CD4-positive, alpha-beta T cell treated with Interleukin-1 beta for 1 hour (primary cell): ENCODE data around the gene PRKCSH.

Source experiments
- DNase-seq, 2 donors: peaks; one replicate each; pipeline ENCODE4 v3.0.0-alpha.2; 2020 to 2022

The PRKCSH gene

GRCh38 chr19:11479090-11479897 lies 43.9 kb downstream of the PRKCSH start:
- peak; percentile 9 to 25 for DNase-seq

GRCh38 chr19:11479898-11480714 lies 44.7 kb downstream of the PRKCSH start:
- no peak for DNase-seq

GRCh38 chr19:11480715-11481533 lies 45.5 kb downstream of the PRKCSH start, which contains the start of gene ELAVL3:
Gene ELAVL3, minus strand, starts transcription at chr19:11481046. Its CDS starts 438 bp downstream, at chr19:11480608.
- DNase-seq = no peak

- DNase-seq = peak; percentile 71 to 72
These were observed 46.3 kb downstream of the PRKCSH start for GRCh38 chr19:11481534-11482383.

GRCh38 chr19:11482384-11483050 lies 47.1 kb downstream of the PRKCSH start:
- peak; percentile 88 to 89 for DNase-seq

DNA sequence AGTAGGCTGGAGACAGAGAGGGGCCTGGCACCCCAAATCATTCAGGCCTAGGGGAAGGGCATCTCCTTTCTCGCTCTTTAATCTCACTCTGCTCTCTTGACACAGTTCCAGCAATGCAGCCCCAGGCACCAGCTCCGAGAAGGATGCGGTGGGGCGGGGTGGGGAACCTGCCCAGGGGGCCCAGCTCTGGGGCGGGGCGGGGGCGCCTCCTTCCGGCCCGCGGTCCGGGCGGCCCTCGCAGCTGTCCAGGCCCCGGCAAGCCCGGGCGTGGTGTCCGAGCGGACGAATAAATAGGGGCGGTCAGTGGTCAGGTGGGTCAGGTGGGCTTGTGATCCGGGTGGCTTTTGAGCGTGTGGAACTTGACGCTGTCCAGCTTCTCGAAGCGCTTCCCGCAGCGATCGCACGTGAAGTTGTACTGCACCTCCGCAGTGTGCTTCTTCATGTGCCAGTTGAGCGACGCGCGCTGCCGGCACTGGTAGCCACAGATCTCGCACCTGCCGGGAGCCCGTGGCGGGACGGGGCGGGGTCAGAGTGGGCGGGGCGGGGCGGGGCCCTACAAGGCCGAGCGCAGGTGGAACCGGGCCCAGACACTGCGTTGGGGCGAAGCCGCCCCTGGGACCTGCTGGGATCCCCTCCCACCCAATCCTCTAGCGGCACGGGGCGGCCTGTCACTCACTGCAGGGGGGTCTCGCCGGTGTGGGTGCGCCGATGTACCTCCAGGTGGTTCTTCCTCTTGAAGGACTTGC lies 48.1 kb downstream of the PRKCSH start:
- no peak for DNase-seq

GRCh38 chr19:11485245-11485837 lies 49.9 kb downstream of the PRKCSH start:
- DNase-seq = no peak

DNA sequence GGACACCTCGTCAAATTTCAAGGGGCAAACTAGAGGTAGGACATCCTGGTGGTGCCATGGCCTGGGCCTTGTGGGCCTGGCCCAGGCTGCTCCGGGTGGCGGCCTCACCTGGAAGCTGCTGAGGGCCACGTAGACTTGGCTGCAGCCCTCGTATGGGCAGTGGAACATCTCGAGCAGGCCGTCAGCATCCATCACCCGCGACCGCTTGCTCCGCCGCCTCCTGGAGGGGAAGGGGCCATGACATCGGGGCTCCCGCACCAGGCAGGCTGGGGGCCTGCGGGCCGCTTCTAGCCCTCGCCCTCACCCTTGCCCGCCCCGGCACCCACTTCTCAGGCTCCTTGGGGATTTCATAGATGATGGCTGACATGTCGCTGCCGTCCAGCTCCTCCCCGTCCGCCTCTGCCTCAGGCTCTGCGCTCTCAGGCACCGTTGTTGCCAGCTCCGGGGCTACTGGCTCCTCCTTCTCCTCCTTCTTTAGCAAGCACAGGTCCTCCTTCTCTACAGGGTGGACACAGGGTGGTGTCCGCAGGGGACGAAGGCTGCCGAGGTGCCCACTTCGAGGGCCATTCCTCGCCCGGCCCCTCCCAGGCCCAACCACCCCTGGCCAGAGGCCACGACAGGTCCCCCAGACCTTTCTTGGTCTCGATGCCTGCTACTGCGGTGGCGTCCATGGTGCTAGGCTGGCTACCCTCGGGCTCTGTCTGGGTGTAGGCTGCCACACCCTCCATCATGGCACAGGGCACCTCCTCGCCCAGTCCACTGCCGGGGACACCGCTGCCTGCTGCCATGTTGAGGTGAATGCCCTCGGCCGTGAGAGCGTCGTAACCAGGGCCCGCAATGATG lies 51.4 kb downstream of the PRKCSH start:
- no peak for DNase-seq

- DNase-seq = no peak
These were observed 53.9 kb downstream of the PRKCSH start for GRCh38 chr19:11489378-11489777.

DNA sequence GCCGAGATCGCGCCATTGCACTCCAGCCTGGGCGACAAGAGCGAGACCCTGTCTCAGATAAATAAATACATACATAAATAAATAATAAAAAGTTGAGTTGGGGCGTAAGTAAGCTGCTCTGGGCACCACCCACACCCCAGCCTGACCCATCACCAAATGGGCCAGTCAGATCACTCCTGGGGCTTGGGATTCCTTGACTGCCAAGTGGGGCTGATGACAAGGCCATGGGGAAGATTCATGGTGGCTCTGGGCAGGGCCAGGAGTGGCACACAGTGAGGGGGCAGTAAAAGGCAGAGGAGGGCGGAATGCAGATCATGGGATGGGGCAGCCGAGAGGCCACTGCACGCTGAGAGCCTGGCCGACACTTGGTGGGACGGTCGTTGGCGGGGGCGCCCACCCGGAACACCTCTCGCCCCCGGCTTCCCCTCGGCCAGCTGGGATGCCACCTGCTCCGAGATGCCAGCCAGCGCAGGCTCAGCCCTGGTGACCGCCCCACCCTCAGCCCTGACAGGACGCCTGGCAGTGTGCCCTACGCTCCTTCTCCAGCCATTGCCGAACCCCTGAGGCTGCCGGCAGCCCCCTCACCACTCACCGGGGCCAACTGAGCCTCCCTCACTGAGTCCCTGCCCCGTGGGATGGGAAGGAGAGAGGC lies 59.3 kb downstream of the PRKCSH start:
- no peak for DNase-seq

GRCh38 chr19:11495481-11495880 lies 60.0 kb downstream of the PRKCSH start:
- no peak for DNase-seq

- DNase-seq = no peak
These were observed 60.5 kb downstream of the PRKCSH start for GRCh38 chr19:11495885-11496284.

- DNase-seq = peak; percentile 58 to 65
These were observed 61.1 kb downstream of the PRKCSH start for GRCh38 chr19:11496391-11497163.

DNA sequence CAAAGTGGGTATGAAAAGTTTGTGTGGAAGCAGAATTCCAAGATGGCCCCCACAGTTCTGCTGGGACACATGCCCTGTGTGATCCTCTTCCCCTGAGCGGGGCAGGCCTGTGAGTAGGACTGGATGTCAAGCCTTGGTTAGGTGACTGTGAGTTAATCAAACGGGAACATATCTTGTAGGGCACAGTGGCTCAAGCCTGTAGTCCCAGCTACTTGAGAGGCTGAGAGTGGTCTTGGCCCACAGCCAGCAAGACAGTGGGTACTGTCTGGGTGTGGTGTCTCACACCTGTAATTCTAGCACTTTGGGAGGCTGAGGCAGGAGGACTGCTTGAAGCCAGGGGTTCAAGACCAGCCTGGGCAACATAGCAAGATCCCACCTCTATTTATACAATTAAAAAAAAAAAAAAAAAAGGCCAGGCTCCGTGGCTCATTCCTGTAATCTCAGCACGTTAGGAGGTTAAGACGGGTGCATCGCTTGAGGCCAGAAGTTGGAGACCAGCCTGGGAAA lies 63.8 kb downstream of the PRKCSH start:
- DNase-seq = no peak

GRCh38 chr19:11499890-11500420 lies 64.5 kb downstream of the PRKCSH start:
- DNase-seq = no peak
